GM19193 (cell line): ENCODE measurements around the gene MAGI2.

ENCODE experiments used
- POLR2A ChIP-seq: IDR thresholded peaks from 4 replicates; pipeline ENCODE4 v1.6.1; 2011; ENCODE audit not compliant: insufficient read depth, insufficient read length; ENCODE audit errors: extremely low read depth

The MAGI2 gene

DNA sequence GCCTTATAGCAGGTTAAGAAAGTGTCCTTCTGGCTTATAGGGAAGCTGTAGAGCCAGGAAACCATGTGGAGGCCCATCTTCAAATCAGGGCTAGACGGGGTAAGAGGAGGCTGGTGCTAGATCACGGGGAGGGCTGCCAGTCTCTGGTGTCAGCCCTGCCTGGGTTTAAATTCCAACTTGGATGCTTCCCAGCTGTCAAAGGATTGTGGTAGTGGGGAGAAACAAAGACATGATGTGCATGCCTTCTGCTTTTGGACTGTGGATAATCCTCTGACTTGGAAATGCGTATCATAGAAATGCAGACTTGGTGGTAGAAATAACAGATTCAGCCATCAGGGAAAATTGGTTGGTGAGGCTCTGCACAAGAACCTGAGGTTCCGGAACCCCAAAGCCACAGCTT, 1329.3 kb downstream of the MAGI2 start:
- TF ChIP-seq POLR2A, result no peak

DNA sequence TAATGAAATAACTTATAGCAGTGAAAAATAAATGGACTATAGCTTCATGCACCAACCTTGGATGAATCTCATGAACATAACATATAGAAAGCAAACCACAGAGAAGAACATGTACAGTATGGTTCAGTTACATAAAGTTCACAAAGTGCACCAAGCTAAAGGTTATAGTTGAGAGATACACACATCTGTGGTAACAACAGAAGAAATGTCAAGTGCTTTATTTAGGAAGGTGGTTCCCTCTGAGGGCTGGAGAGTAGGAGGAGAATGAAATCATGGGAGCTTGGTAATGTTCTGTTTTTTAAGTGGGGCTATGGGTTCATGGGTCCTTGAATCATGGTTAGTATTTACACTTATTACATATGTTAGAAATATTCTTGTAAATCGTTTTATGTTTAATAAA, 1331.6 kb downstream of the MAGI2 start:
- no peak for TF ChIP-seq POLR2A

DNA sequence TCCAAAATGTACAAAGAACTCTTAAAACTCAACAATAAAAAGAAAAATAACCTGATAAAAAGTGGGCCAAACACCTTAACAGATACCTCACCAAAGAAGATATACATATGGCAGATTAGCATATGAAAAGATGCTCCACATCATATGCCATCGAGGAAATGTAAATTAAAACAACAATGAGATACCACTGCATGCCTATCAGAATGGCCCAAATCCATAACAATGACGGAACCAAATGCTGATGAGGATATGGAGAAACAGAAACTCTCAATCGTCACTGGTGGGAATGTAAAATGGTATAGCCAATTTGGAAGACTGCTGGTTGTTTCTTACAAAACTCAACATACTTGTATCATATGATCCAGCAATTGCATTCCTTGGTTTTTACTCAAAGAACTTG, 1335.0 kb downstream of the MAGI2 start:
- TF ChIP-seq POLR2A, result no peak

DNA sequence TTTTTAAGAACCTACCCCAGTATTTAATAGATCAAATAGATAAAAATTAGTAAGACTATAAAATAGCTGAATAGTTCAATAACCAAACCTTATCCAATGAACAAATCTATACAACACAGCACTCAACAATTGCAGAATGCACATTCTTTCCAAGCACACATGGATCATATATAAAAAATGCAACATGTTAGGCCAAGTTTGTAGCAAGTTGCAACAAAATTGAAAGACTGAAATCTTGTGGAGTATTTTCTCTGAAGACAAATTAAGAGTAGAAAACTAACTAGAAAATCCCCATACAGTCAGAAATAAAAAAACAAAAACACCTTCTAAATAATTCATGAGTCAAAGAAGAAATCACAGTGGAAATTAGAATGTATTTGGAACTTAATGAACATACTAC, 1337.6 kb downstream of the MAGI2 start:
- TF ChIP-seq POLR2A, result no peak

DNA sequence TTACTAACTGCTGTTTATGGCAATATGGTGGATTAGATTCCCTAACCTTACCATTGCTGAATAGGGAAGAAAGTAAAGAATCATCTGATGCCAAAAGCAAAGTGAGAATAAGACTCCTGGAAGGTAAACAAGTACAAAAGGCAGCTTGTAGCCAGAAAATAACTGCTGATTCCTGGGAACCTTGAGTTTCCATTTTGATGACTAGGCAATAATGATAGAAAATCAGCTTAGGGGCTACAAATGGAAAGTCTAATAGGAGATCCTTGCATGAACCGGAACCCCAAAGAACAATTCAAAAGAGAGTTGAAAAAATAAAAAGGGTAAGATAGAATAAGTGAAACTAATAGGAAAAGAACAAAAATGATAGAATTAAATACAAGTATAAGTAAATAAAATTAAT, 1338.5 kb downstream of the MAGI2 start:
- TF ChIP-seq POLR2A, result no peak

DNA sequence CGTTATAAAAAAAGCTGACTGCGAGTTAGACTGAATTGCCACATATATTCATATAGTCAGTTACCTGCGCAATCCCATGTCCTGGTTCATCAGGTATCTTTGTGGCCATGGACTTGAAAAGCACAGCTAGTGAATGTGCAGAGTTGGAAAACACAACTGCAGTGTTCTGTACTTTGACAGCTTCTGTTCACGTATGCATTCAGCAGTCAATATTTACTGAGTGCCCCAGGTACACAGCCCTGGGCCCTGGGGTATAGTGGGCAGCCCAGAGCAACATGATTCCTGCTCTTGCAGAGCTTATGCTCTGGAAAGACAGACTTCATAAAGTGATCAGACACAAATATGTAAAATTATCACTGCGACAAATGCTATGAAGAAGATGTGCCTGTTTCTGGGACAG, 1341.0 kb downstream of the MAGI2 start:
- TF ChIP-seq POLR2A, result no peak

DNA sequence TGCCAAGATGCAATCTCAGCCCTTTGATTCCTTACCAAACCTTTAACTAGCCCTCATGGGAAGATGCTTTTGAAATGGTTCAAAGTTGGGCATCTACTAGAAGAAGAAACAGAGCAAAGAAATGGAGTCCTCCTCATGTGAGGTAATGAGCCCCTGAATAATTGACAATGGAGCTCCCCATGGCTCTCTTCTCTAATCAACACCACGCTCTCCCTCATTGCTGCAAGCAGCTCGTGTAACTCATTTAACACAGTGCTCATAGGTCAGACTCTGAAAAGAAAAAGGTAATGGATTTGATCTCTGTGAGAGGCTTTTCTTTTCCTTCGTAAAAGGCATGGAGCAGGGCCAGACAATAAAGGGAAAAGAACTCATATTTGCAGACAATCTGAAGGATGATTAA, 1342.1 kb downstream of the MAGI2 start:
- no peak for TF ChIP-seq POLR2A

DNA sequence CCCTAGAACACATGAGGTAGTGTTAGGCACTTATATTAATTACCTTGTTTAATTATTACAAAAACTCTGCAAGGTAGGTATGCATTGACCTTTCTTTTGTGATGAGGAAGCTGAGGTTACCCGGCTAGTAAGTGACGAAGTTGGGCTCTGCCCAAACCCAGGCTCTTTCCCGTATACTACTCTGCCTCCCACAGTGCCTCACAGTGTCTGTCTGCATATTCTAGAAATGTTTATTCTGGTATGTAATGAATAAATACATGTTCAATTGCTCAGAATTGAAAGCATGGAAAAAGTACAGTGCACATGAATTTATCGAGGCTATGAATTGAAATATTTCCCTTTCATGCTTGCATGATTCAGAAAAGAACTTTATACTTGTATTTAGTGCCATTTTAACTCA, 1350.0 kb downstream of the MAGI2 start:
- no peak for TF ChIP-seq POLR2A

DNA sequence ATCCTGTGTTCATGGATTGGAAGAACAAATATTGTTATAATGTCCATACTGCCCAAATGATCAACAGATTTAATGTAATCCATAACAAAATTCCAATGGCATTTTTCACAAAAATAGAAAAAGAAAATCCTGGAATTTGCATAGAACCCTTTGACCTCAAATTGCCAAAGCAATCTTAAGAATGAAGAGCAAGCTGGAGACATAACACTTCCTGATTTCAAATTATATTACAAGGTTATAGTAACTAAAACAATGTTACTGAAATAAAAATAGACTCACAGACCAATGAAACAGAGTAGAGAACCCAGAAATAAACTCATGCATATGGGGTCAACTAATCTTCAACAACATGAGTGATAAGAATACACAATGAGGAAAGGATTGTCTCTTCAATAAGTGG, 1352.4 kb downstream of the MAGI2 start:
- TF ChIP-seq POLR2A, result no peak

DNA sequence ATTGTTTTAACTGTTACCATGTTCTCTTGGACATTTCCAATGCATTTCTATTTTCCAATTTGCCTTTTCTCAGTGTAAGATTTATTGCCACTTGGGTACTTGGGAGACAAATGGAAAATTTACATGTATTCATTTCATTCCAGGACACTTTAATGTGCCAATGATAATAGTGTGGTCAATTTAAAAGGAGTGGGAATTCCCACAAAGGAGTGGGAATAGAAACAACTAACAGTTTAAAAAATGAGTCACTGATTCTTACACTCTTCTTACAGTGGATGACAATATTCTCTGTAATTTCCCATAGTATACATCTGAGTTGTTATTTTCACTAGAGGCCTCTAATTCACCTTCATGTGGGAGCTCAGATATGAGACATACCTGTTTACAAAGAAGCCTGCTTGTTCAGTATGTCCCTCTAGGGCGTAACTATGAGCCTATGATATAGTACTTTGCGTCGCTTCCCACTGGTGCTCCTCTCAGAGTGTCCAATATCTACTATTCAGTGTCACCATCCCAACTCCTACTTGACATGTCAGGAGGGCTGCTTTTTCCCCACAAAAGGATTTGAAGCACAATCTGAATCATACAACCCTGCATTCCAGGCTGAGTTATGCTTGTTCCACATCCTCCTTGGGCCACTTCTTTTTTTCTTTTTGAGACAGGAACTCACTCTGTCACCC, 1353.6 kb downstream of the MAGI2 start:
- no peak for TF ChIP-seq POLR2A

DNA sequence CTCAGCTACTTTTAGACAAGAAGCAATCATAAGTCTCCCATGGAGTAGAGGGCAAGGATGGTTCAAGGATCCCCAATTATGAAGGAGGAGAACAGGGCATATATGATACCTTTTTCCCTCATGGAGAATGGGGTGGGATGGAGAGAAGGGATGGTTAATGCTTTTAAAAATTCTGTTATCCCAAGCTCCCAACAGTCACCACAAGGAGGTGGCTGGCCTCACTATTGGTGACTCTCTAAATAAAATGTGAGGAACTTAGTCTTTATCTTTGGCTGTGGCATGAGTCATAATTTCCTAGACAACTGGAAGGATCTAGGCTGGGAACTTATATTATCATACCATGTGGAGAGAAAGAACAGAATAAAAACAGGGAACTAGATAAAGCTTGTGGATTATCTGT, 1357.9 kb downstream of the MAGI2 start:
- TF ChIP-seq POLR2A, result no peak

DNA sequence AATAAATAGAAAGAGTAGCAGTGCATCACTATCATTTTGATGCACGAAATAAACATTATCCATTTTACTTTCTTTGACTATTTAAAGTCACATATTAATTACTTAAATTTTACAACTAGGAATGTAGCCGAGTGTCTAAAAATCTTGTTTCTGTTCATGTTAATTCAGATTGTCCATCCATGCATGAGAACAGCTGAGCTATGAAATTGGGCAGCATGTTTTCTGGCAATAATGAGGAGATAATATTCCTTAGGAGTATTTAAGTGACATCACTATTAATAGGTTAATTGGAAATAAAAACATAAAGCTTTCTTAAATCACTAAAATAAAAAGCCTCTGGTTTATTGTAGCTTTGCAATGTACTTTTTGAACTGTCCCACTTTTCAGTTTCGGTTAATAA, 1361.1 kb downstream of the MAGI2 start:
- no peak for TF ChIP-seq POLR2A

DNA sequence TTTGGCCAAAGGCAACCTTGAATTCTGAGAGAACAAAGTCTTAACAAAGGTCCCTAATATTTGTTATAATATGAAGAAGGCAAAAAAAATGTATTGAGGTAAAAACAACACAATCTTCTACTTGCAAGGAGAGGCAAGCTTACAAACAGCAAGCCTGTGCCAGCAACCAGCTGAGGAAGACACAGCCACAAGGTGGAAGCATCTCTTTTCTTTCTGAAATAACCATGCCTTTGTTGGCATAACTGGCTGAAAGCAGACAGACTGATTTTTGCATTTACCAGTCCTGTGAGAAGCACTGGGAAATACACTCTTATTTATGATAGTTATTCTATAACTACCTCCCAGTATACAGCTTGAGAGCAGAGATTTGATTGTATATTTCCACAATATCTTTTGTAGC, 1362.9 kb downstream of the MAGI2 start:
- TF ChIP-seq POLR2A, result no peak

DNA sequence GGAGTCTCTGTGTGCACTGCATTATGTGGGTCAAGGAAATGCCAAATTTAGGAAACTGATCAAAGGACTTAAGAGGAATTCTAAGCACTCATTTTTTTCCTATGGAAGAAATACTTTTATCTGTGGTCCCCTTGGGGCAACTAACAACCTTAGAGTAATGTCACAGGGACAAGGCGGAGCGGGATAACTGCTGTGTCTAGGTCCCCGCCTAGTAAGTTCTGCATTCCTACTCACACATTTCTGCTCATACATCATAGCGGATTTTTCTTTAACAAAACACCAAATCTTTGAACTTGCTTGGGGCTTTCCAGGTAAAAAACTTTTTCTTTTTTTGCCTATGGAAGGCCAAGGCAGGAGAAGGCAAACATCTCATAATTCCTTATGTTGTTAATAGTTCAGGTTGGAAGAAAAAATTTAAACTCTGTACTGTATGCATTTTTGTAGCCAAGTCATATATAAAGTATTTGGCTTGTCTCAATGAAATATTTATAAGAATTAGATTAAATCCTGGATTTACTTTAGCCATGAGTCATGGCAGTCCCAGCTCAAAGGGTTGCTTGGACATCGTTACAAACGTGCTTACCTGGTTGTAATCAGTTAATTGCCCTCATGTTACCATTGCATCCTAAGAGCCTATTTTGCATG, 1369.9 kb downstream of the MAGI2 start:
- TF ChIP-seq POLR2A, result no peak

DNA sequence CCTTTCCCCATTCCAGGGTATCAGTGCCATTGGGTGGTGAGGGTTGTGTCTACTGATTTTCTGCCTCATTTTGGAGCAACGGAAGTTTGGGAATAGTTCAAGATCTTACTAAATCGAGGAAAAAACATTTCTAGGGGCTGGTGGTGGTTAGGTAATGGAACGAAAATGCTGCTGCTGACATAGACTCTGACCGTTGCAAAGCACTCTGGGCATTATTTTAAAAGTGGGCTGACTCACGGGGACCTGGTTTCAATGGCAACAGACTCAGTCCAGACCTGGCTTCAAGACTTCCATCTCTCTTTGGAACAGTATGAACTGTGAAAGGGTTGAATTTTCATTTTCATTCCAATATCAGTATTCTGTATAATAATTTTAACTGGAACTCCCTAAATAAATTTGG, 1370.9 kb downstream of the MAGI2 start:
- TF ChIP-seq POLR2A, result no peak

DNA sequence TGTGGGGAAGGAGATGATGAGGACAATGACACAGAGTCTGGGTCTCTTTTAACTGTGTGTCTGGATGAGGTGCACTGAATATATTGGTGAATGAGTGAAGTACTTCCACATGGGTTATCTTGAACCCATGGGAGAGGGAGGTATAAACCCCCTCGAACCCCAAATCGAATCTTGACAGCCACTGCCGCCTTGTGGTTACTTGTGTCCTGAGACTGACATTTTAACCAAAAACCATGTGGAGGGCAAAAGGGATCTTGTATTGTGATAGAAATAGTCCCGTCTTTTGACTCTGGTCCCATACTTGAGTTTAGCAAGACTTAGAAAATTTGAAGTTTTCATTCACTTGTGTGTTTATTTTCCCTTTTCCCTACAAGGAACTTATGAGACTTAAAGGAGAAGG, 1371.6 kb downstream of the MAGI2 start:
- no peak for TF ChIP-seq POLR2A

DNA sequence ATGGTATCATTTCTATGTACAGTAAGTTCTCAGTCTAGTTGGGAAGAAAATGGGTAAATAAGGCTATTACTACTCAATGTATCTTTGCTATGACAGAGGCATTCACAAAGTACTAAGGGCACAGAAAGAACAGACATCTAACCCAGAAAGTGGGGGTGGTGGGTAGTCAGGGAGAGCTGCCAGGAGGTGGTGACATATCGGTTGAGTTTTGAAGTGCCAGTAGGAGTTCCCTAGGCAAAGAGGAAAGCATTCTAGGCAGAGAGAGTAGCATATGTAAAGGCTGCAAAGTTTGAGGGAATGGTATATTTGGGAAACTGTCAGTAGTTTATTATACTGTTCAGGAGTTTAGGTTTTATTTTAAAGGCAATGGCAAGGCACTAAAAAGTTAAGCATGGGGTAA, 1372.1 kb downstream of the MAGI2 start:
- no peak for TF ChIP-seq POLR2A

DNA sequence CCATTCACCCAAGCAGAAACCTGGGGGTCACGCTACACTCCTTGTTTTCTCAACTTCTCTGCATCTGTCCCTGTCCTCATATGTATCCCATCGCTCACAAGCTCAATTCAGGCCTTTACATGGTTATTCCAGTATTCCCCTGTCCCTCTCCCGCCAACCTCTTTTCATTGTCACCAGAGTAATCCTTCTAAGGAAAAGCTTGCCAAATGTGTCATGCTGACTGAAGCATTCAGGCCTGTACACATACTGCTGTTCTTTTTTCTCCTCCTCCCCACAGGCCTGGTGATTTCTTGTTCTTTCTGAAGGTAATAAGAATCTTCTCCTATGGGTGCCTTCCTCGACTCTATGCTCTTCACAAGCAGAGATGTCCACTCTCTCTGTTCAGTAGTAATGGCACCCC, 1372.7 kb downstream of the MAGI2 start:
- TF ChIP-seq POLR2A, result no peak

DNA sequence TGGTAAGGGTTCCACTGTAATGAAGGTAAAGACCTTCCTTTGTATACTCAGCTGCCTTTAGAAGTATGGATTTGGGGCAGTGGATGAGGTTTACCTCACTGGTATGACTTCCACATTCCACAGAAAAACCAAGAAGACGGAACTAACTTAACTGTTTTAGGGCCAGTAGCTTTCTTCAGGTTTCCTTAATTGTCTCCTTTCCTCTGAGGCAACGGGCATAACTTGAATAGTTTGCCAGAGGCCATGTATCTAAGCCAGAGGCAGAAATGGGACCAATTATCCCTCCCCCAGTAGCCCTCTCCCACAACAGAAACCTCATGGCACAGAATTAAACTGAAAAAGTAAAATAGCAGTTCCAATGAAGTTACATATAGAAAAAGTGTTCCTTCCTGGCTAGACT, 1373.2 kb downstream of the MAGI2 start:
- TF ChIP-seq POLR2A, result no peak
